Fibroblast of lung (primary cell): ENCODE measurements around the gene DGKQ. TPM values are rescaled to one million over a fixed set of nuclear protein-coding genes. Genes with fewer than 3 reads are reported as not detected.
"Not testable (repeated sequence)": the region's sequence is repeated elsewhere in the genome, so short reads cannot be mapped to it uniquely, and the experiment has no call there.

Experiments used
- DNase-seq, 2 donors: peaks; one replicate each; pipeline versions ENCODE4 v3.0.0 to v3.0.0-alpha.2; 2010; ENCODE audit warnings: low read depth in 2 of 2
- H2AFZ ChIP-seq: 2 replicates; pipeline ENCODE4 v1.5.1; 2012; ENCODE audit warnings: low read length, control low read depth, inconsistent platforms
- H3K27ac ChIP-seq: 2 replicates; pipeline ENCODE4 v1.5.1; 2011; ENCODE audit warnings: low read length, control low read depth; ENCODE audit not compliant: insufficient read depth
- H3K27me3 ChIP-seq: 2 replicates; pipeline ENCODE4 v1.5.1; 2011; ENCODE audit warnings: mild to moderate bottlenecking, low read length; ENCODE audit not compliant: control insufficient read depth, insufficient read depth
- H3K36me3 ChIP-seq: 2 replicates; pipeline ENCODE4 v1.5.1; 2011; ENCODE audit warnings: low read length; ENCODE audit not compliant: control insufficient read depth, insufficient read depth
- H3K4me1 ChIP-seq: 2 replicates; pipeline ENCODE4 v1.5.1; 2011; ENCODE audit warnings: low read length; ENCODE audit not compliant: control insufficient read depth, insufficient read depth; ENCODE audit errors: extremely low read depth
- H3K4me2 ChIP-seq: 2 replicates; pipeline ENCODE4 v1.5.1; 2011; ENCODE audit warnings: low read length, control low read depth; ENCODE audit not compliant: insufficient read depth; ENCODE audit errors: extremely low read depth
- H3K4me3 ChIP-seq, 4 experiments: fragments of 200-600 bp in 1 of 4; sonication (generic) in 1 of 4; replicated peaks in 1 of 4; 2 replicates each; pipeline ENCODE4 v1.5.1; 2011 to 2016; ENCODE audit warnings: low read length in 4 of 4, low read depth in 3 of 4, mild to moderate bottlenecking in 3 of 4, control low read depth in 2 of 4, inconsistent platforms in 1 of 4, mixed read lengths in 1 of 4; ENCODE audit not compliant: insufficient read depth in 1 of 4; ENCODE audit errors: control extremely low read depth in 1 of 4
- H3K79me2 ChIP-seq: 2 replicates; pipeline ENCODE4 v1.5.1; 2012; ENCODE audit warnings: mild to moderate bottlenecking, low read length, inconsistent platforms; ENCODE audit not compliant: control insufficient read depth, insufficient read depth
- H3K9ac ChIP-seq: 2 replicates; pipeline ENCODE4 v1.5.1; 2011; ENCODE audit warnings: mild to moderate bottlenecking, low read length, control low read depth; ENCODE audit not compliant: insufficient read depth
- H3K9me3 ChIP-seq: 2 replicates; pipeline ENCODE4 v1.5.1; 2012; ENCODE audit warnings: low read depth, low read length; ENCODE audit not compliant: control insufficient read depth, insufficient read depth
- H4K20me1 ChIP-seq: 2 replicates; pipeline ENCODE4 v1.5.1; 2011; ENCODE audit warnings: low read length; ENCODE audit not compliant: control insufficient read depth, insufficient read depth; ENCODE audit errors: extremely low read depth
- EZH2 ChIP-seq: IDR thresholded peaks from 2 replicates; pipeline ENCODE4 v1.5.1; 2012; ENCODE audit warnings: low read length, control low read depth, mild to moderate bottlenecking; ENCODE audit errors: missing control alignments
- polyA plus RNA-seq, 2 donors: library from polyadenylated mRNA; depleted of rRNA in 1 of 2; stranded (reverse) in 1 of 2; unstranded in 1 of 2; fragments of >200 nt; gene quantifications; 2 replicates each; pipeline ENCODE4 v1.2.1, GENCODE V29; 2011 to 2012; ENCODE audit warnings: missing spikeins in 1 of 2
- total RNA-seq: library from RNA; depleted of rRNA; stranded (reverse); fragments of >200 nt; gene quantifications from 2 replicates; pipeline ENCODE4 v1.2.1, GENCODE V29; 2014
- TF ChIP-seq, protein P1 (sequence below), 2 donors: IDR thresholded peaks in 1 of 2; conservative IDR thresholded peaks in 1 of 2; 1 replicate in 1 of 2; 2 replicates in 1 of 2; pipeline ENCODE4 v1.5.1; 2011 to 2012; ENCODE audit warnings: low read length in 2 of 2, control low read depth in 1 of 2, inconsistent platforms in 1 of 2, low read depth in 1 of 2, mild to moderate bottlenecking in 1 of 2

The DGKQ gene
- total and polyA plus RNA-seq, 2 donors (not counting 1 experiment from before 2014, with no cell fraction given) = 2.1 to 13.2 TPM

DNA sequence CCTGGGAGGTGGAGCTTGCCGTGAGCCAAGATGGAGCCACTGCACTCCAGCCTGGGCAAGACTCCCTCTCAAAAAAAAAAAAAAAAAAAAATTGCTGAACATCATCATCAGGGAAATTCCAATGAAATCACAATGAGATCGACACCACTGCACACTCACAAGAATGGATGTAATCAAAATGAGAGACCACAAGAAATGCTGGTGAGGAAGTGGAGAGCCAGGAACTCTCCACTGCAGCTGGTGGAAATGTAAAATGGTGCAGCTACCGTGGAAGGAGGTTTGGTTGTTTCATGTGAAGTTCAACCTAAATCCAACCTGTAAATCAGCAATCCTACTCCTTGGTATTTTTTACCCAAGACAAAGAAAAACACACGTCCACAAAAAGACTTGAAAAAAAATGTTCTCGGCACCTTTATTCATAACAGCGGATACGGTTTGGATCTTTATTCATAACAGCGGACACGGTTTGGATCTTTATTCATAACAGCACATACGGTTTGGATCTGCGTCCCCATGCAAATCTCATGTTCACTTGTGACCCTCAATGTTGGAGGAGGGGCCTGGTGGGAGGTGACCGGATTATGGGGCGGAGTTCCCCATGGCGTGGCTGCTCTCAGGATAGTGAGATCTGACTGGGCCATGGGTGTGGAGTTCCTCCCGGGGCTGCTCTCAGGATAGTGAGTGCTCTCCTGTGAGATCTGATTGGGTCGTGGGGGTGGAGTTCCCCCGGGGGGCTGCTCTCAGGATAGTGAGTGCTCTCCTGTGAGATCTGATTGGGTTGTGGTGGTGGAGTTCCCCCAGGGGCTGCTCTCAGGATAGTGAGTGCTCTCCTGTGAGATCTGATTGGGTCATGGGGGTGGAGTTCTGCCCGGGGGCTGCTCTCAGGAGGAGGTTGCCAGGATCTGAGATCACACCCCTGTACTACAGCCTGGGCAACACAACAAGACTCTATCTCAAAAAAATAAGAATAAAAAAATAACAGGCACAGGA lies 49.0 kb downstream of the DGKQ start:
- Histone ChIP-seq H3K9ac (no peak overlapping the region), H3K79me2 (peaks cover 78% of the 10 kb centered on the region), H3K9me3 (no peaks in the 10 kb centered on the region), H3K4me2 (no peak overlapping the region), H3K27ac (peak overlapping the region; percentile 16), H4K20me1 (peaks cover 2% of the 10 kb centered on the region), H3K36me3 (no peaks in the 10 kb centered on the region), H3K4me3 (no peak overlapping the region), H3K27me3 (no peaks in the 10 kb centered on the region), H3K4me1 (no peaks in the 10 kb centered on the region), H2AFZ (no peak overlapping the region)
- no peak for TF ChIP-seq EZH2
- peak in 1 of 2 donors; percentile 68 for DNase-seq

DNA sequence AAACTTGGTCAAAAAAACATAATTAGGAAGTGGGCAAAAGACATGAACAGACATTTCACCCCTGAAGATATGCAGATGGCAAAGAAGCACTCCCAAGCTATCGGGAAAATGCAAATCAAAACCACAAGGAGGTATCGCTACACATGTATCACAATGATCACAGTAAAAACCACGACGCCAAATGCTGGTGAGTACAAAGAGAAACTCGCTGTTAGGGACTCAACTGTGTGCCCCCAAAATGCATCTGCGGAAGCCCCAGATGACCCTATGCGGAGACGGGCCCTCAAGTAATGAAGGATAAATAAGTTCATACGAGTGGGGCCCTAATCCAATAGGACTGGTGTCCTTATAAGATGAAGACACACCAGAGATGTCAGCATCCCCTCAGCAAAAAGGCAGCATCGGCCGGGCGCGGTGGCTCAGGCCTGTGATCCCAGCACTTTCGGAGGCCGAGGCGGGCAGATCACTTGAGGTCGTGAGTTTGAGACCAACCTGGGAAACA lies 51.5 kb downstream of the DGKQ start:
- no peak overlapping the region for H3K4me3 ChIP-seq
- no peak overlapping the region for H2AFZ ChIP-seq
- H3K79me2 ChIP-seq = peaks cover 82% of the 10 kb centered on the region
- H3K4me1 ChIP-seq = no peaks in the 10 kb centered on the region
- TF ChIP-seq, protein P1, sequence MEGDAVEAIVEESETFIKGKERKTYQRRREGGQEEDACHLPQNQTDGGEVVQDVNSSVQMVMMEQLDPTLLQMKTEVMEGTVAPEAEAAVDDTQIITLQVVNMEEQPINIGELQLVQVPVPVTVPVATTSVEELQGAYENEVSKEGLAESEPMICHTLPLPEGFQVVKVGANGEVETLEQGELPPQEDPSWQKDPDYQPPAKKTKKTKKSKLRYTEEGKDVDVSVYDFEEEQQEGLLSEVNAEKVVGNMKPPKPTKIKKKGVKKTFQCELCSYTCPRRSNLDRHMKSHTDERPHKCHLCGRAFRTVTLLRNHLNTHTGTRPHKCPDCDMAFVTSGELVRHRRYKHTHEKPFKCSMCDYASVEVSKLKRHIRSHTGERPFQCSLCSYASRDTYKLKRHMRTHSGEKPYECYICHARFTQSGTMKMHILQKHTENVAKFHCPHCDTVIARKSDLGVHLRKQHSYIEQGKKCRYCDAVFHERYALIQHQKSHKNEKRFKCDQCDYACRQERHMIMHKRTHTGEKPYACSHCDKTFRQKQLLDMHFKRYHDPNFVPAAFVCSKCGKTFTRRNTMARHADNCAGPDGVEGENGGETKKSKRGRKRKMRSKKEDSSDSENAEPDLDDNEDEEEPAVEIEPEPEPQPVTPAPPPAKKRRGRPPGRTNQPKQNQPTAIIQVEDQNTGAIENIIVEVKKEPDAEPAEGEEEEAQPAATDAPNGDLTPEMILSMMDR (conservative IDR thresholded peaks at IDR 0.05 in 1 of 2, IDR thresholded peaks at IDR 0.05 in 1 of 2; ENCODE audit: low read depth in 1 of 2, low read length in 2 of 2) = no peak
- no peak for TF ChIP-seq EZH2
- no peaks in the 10 kb centered on the region for H3K36me3 ChIP-seq
- peak in 1 of 2 donors; percentile 38 for DNase-seq
- no peak overlapping the region for H3K27ac ChIP-seq
- no peak overlapping the region for H3K9ac ChIP-seq
- no peaks in the 10 kb centered on the region for H3K9me3 ChIP-seq
- H4K20me1 ChIP-seq = peaks cover 2% of the 10 kb centered on the region
- no peak overlapping the region for H3K4me2 ChIP-seq
- no peaks in the 10 kb centered on the region for H3K27me3 ChIP-seq

DNA sequence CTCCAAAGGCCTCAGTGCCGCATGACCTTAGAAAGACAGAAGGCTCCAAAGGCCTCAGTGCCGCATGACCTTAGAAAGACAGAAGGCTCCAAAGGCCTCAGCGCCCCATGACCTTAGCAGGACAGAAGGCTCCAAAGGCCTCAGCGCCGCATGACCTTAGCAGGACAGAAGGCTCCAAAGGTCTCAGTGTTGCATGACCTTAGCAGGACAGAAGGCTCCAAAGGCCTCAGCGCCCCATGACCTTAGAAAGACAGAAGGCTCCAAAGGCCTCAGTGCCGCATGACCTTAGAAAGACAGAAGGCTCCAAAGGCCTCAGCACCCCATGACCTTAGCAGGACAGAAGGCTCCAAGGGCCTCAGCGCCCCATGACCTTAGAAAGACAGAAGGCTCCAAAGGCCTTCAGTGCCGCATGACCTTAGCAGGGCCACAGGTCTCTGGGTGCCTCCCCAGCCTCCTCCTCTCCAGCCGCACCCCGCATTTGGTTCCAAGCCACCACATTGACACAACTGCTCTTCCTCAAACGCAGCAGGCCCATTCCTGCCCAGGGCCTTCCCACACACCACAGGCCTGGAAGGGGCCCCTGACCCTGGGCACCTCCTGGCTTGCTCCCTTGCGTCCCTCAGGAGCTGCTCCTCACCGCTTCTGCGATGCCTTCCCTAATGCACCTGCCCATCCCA lies 54.2 kb downstream of the DGKQ start:
- H4K20me1 ChIP-seq, DNase-seq, H3K27me3 ChIP-seq, H3K9me3 ChIP-seq, H3K4me3 ChIP-seq, H2AFZ ChIP-seq, H3K27ac ChIP-seq, H3K4me1 ChIP-seq, H3K9ac ChIP-seq, H3K36me3 ChIP-seq, H3K4me2 ChIP-seq: not testable (repeated sequence)
- H3K79me2 ChIP-seq = peaks cover 82% of the 10 kb centered on the region

DNA sequence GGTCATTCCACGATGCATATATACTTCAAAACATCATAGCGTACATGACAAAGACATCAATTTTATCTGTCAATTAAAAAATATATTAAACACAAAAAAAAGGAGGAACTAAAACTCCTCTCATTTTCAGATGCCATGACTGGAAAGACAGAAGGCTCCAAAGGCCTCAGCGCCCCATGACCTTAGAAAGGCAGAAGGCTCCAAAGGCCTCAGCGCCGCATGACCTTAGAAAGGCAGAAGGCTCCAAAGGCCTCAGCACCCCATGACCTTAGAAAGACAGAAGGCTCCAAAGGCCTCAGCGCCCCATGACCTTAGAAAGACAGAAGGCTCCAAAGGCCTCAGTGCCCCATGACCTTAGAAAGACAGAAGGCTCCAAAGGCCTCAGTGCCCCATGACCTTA lies 54.8 kb downstream of the DGKQ start:
- H3K27me3 ChIP-seq, H3K4me2 ChIP-seq, DNase-seq, H3K4me1 ChIP-seq, H3K9me3 ChIP-seq, H2AFZ ChIP-seq, H3K27ac ChIP-seq, H3K9ac ChIP-seq, H3K4me3 ChIP-seq, H4K20me1 ChIP-seq, H3K36me3 ChIP-seq: not testable (repeated sequence)
- peaks cover 77% of the 10 kb centered on the region for H3K79me2 ChIP-seq
